ENCODE results near the gene CCDC197. TPM values are rescaled to one million over a fixed set of nuclear protein-coding genes. Genes with fewer than 3 reads are reported as not detected.

Gene CCDC197
- total RNA-seq, 2 donors from 2014 or later, result not detected

GRCh38 chr14:93960108-93960475 lies 37.0 kb upstream of the CCDC197 start:
- intact Hi-C loops (cut with DNase I), result no loop called here

GRCh38 chr14:93960774-93961438 lies 36.2 kb upstream of the CCDC197 start:
- intact Hi-C loops (cut with DNase I), result no loop called here

More at GRCh38 chr14:93960108-93960475, 37.0 kb upstream of the CCDC197 start:
- DNase-seq (ENCODE audit: low spot score), result no peak

GRCh38 chr14:93961620-93962019 lies 35.5 kb upstream of the CCDC197 start:
- no peak for DNase-seq (ENCODE audit: low spot score)
- intact Hi-C loops (cut with DNase I), result no loop called here

More at GRCh38 chr14:93960774-93961438, 36.2 kb upstream of the CCDC197 start:
- no peak for DNase-seq (ENCODE audit: low spot score)

- DNase-seq (ENCODE audit: low spot score), result no peak
- intact Hi-C loops (cut with DNase I), result no loop called here
These were observed 34.1 kb upstream of the CCDC197 start for GRCh38 chr14:93962701-93963601.

- no peak for DNase-seq (ENCODE audit: low spot score)
- intact Hi-C loops (cut with DNase I), result no loop called here
These were observed 33.4 kb upstream of the CCDC197 start for GRCh38 chr14:93963692-93964091.

- DNase-seq (ENCODE audit: low spot score), result no peak
- intact Hi-C loops (cut with DNase I), result no loop called here
These were observed 32.8 kb upstream of the CCDC197 start for GRCh38 chr14:93964281-93964680.

GRCh38 chr14:93964820-93965286 lies 32.2 kb upstream of the CCDC197 start:
- intact Hi-C loops (cut with DNase I), result no loop called here
- no peak for DNase-seq (ENCODE audit: low spot score)

- no peak for DNase-seq (ENCODE audit: low spot score)
- intact Hi-C loops (cut with DNase I), result no loop called here
These were observed 31.7 kb upstream of the CCDC197 start for GRCh38 chr14:93965287-93965821.

- intact Hi-C loops (cut with DNase I), result no loop called here
- no peak for DNase-seq (ENCODE audit: low spot score)
These were observed 31.1 kb upstream of the CCDC197 start for GRCh38 chr14:93965946-93966474.

- intact Hi-C loops (cut with DNase I), result no loop called here
- DNase-seq (ENCODE audit: low spot score), result no peak
These were observed 29.4 kb upstream of the CCDC197 start for GRCh38 chr14:93967637-93968250.

- intact Hi-C loops (cut with DNase I), result no loop called here
- DNase-seq (ENCODE audit: low spot score), result no peak
These were observed 27.8 kb upstream of the CCDC197 start for GRCh38 chr14:93969082-93969828.

GRCh38 chr14:93970585-93970964 lies 26.5 kb upstream of the CCDC197 start:
- DNase-seq (ENCODE audit: low spot score), result no peak
- intact Hi-C loops (cut with DNase I), result no loop called here

- DNase-seq (ENCODE audit: low spot score), result no peak
- intact Hi-C loops (cut with DNase I), result no loop called here
These were observed 26.0 kb upstream of the CCDC197 start for GRCh38 chr14:93970965-93971634.

- no peak for DNase-seq (ENCODE audit: low spot score)
- intact Hi-C loops (cut with DNase I), result no loop called here
These were observed 25.5 kb upstream of the CCDC197 start for GRCh38 chr14:93971635-93972027.

GRCh38 chr14:93972618-93973205 lies 24.4 kb upstream of the CCDC197 start:
- no peak for DNase-seq (ENCODE audit: low spot score)
- intact Hi-C loops (cut with DNase I), result no loop called here

- intact Hi-C loops (cut with DNase I), result no loop called here
- DNase-seq (ENCODE audit: low spot score), result no peak
These were observed 23.5 kb upstream of the CCDC197 start for GRCh38 chr14:93973607-93974006.

- intact Hi-C loops (cut with DNase I), result no loop called here
- no peak for DNase-seq (ENCODE audit: low spot score)
These were observed 22.8 kb upstream of the CCDC197 start for GRCh38 chr14:93974299-93974698.

- DNase-seq (ENCODE audit: low spot score), result no peak
- intact Hi-C loops (cut with DNase I), result no loop called here
These were observed 22.3 kb upstream of the CCDC197 start for GRCh38 chr14:93974833-93975232.
